Mammary epithelial cell (primary cell): ENCODE data around the gene MAML3.

ENCODE experiments used
- EZH2 ChIP-seq: IDR thresholded peaks from 2 replicates; pipeline ENCODE4 v1.6.1; 2012; ENCODE audit warnings: low read length, inconsistent platforms, borderline replicate concordance
- TF ChIP-seq, protein P1 (sequence below), 2 donors: IDR thresholded peaks in 1 of 2; conservative IDR thresholded peaks in 1 of 2; 2 replicates each; pipeline ENCODE4 v1.5.1; 2011 to 2012; ENCODE audit warnings: inconsistent platforms in 2 of 2, low read length in 2 of 2, mild to moderate bottlenecking in 2 of 2, control low read depth in 1 of 2, low read depth in 1 of 2; ENCODE audit not compliant: insufficient read depth in 1 of 2; ENCODE audit errors: extremely low read depth in 1 of 2

DNA sequence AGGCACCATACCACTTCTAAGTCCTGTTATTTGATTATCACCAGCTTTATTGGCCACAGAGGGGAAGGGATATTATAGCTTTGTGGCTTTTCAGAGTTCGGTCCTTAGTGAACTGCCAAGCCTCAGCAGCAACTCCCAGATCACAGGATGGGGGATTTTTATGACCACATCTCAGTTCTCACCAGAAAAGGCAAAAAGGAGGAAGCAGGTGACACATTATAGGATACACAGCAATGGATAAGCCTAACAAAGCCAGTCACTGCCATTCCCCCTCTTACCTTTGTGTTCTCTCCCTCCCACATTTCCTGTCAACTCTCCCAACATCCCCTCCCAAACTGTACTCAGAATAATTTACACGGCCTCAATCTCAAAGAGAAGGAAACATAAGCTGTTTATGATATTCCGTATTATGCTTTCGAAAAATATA is 345.6 kb downstream of the MAML3 start:
- TF ChIP-seq, protein P1, sequence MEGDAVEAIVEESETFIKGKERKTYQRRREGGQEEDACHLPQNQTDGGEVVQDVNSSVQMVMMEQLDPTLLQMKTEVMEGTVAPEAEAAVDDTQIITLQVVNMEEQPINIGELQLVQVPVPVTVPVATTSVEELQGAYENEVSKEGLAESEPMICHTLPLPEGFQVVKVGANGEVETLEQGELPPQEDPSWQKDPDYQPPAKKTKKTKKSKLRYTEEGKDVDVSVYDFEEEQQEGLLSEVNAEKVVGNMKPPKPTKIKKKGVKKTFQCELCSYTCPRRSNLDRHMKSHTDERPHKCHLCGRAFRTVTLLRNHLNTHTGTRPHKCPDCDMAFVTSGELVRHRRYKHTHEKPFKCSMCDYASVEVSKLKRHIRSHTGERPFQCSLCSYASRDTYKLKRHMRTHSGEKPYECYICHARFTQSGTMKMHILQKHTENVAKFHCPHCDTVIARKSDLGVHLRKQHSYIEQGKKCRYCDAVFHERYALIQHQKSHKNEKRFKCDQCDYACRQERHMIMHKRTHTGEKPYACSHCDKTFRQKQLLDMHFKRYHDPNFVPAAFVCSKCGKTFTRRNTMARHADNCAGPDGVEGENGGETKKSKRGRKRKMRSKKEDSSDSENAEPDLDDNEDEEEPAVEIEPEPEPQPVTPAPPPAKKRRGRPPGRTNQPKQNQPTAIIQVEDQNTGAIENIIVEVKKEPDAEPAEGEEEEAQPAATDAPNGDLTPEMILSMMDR (conservative IDR thresholded peaks at IDR 0.05 in 1 of 2, IDR thresholded peaks at IDR 0.05 in 1 of 2; ENCODE audit: extremely low read depth in 1 of 2, insufficient read depth in 1 of 2, low read depth in 1 of 2, low read length in 2 of 2) = no peak
- TF ChIP-seq EZH2 = no peak
